Vagina (tissue), 2 donors: ENCODE measurements around the gene TMIGD3. TPM values are rescaled to one million over a fixed set of nuclear protein-coding genes. Genes with fewer than 3 reads are reported as not detected.

Experiments
- DNase-seq, 2 donors: peaks; one replicate each; pipeline ENCODE4 v3.0.0-alpha.2; 2017; ENCODE audit errors: extremely low spot score in 2 of 2
- H3K27ac ChIP-seq: fragments of 200-600 bp; sonication (generic); one replicate; pipeline ENCODE4 v1.5.1; 2019
- H3K27me3 ChIP-seq: fragments of 200-600 bp; sonication (generic); one replicate; pipeline ENCODE4 v1.5.1; 2019
- H3K36me3 ChIP-seq, 2 donors: fragments of 200-600 bp; sonication (generic); one replicate each; pipeline ENCODE4 v1.5.1; 2017 to 2019
- H3K4me1 ChIP-seq: fragments of 200-600 bp; sonication (generic); one replicate; pipeline ENCODE4 v1.5.1; 2019
- H3K4me3 ChIP-seq, 2 donors: fragments of 200-600 bp; sonication (generic); 1 replicate in 1 of 2; 2 replicates in 1 of 2; pipeline ENCODE4 v1.5.1; 2016 to 2019
- H3K9me3 ChIP-seq: fragments of 200-600 bp; sonication (generic); one replicate; pipeline ENCODE4 v1.5.1; 2019
- CTCF ChIP-seq, 3 experiments: fragments of 450-650 bp in 2 of 3; fragments of 200-600 bp in 1 of 3; sonication (generic) in 1 of 3; IDR thresholded peaks; one replicate each; pipeline ENCODE4 v1.5.1; 2017 to 2019; ENCODE audit warnings: antibody characterized with exemption in 3 of 3, mild to moderate bottlenecking in 2 of 3, moderate library complexity in 2 of 3
- POLR2A ChIP-seq, 2 donors: fragments of 450-650 bp; IDR thresholded peaks; one replicate each; pipeline ENCODE4 v1.6.1; 2017; ENCODE audit warnings: antibody characterized with exemption in 2 of 2, mild to moderate bottlenecking in 2 of 2, moderate library complexity in 2 of 2
- POLR2AphosphoS5 ChIP-seq, 2 donors: sonication (generic); formaldehyde crosslinking; IDR thresholded peaks; one replicate each; pipeline ENCODE4 v1.9.0; 2017; ENCODE audit warnings: antibody characterized with exemption in 2 of 2, mild to moderate bottlenecking in 2 of 2, low read depth in 1 of 2; ENCODE audit not compliant: insufficient read depth in 1 of 2
- intact Hi-C: fragments of 100-400 bp; cut with DNase I; formaldehyde crosslinking; loops from one replicate; pipeline ENCODE4 v1.15.1; 2023
- total RNA-seq: library from RNA; depleted of rRNA; stranded (reverse); fragments of >200 nt; gene quantifications from one replicate; pipeline ENCODE4 v1.2.3, GENCODE V29; 2016

The TMIGD3 gene
- total RNA-seq, 1 donor from 2014 or later: 2.9 TPM

DNA sequence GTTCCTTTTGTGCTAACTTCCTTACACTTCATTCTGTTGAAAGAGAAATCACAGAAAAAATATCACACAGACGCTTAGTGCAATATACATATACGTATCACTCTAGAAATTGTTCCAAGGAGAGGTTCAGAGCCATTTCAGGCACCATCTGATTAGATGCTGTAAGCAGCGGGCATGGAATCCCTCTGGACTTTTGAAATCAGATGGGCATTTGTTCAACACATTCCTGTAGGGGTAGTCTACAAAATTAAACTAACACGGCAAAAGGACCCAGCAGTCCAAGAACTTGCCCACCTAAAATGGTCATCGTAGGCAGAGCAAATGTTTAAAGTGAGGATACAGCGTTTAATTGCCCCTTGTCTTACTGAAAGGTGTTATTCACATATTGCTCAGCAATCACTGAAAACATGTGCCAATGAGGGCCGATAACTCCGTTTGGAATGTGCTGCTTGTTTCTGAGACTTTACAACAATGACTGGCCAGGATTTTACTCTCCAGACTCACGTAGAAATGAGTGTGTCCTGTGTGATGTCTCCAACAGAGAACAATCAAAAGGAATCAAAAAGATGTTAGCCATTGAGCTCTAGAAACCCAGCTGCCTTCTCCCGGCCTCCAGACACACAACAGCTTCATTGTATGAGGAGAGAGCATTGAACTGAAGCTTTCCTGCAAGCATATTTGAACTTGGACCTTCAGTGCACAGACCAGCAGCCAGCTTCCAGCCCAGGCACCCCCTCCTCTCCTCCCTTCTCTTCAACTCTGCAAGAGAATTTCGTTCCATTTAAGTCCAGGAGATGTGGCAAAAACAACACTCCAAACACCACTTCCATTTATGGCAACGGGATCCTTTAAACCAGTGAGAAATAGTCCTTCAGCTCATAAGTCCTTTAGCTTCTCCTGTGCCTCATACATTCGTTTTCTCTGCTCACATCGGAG is 32.1 kb upstream of the TMIGD3 start:
- intact Hi-C loops: no loop called here
- Histone ChIP-seq H3K27me3 (no peaks in the 10 kb centered on the region), H3K36me3 (no peaks in the 10 kb centered on the region), H3K9me3 (no peaks in the 10 kb centered on the region), H3K27ac (no peak overlapping the region), H3K4me1 (no peaks in the 10 kb centered on the region), H3K4me3 (no peak overlapping the region)
- DNase-seq: no peak
- no peak for TF ChIP-seq POLR2A (IDR thresholded peaks at IDR 0.05)
- TF ChIP-seq POLR2AphosphoS5 (IDR thresholded peaks at IDR 0.05; ENCODE audit: insufficient read depth in 1 of 2, low read depth in 1 of 2): peak in 1 of 2 donors; percentile 45
- TF ChIP-seq CTCF (IDR thresholded peaks at IDR 0.05): no peak

DNA sequence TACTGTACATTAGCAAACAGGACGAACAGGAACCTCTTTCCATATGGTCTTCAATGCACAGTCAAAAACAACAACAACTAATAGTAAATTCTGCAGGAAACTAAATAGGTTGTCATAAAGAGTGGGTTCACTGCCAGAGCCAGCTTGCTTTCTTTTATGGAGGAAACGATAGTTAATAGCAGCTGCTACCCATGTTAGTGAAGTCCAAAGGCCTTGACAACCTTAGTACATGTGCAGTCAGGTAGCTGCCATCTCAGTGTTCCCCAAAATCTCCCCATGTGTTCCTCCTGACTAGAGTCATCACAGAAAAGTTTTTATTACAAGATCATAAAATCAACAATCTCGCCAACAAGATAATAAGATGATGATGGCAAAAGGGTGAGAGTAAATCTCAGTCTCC is 16.6 kb upstream of the TMIGD3 start:
- Histone ChIP-seq H3K36me3 (no peaks in the 10 kb centered on the region), H3K27ac (no peak overlapping the region), H3K4me3 (no peak overlapping the region), H3K27me3 (no peaks in the 10 kb centered on the region), H3K9me3 (no peaks in the 10 kb centered on the region), H3K4me1 (peaks cover 22% of the 10 kb centered on the region)
- DNase-seq: no peak
- intact Hi-C loops: no loop called here
- TF ChIP-seq CTCF (IDR thresholded peaks at IDR 0.05): no peak
- TF ChIP-seq POLR2A (IDR thresholded peaks at IDR 0.05): no peak
- no peak for TF ChIP-seq POLR2AphosphoS5 (IDR thresholded peaks at IDR 0.05; ENCODE audit: insufficient read depth in 1 of 2, low read depth in 1 of 2)

GRCh38 chr1:111517469-111518225 is 14.2 kb upstream of the TMIGD3 start:
- H3K27me3 ChIP-seq: no peaks in the 10 kb centered on the region
- TF ChIP-seq CTCF (IDR thresholded peaks at IDR 0.05): no peak
- TF ChIP-seq POLR2A (IDR thresholded peaks at IDR 0.05): no peak
- no peak for TF ChIP-seq POLR2AphosphoS5 (IDR thresholded peaks at IDR 0.05; ENCODE audit: insufficient read depth in 1 of 2, low read depth in 1 of 2)
- H3K36me3 ChIP-seq: no peaks in the 10 kb centered on the region
- H3K27ac ChIP-seq: no peak overlapping the region
- H3K9me3 ChIP-seq: no peaks in the 10 kb centered on the region
- H3K4me1 ChIP-seq: peaks cover 36% of the 10 kb centered on the region
- intact Hi-C loops: loop anchor here (10.0 kb wide), 1 partner anchor 87 kb away; no protein-coding TSS in a partner anchor
- H3K4me3 ChIP-seq: no peak overlapping the region
- DNase-seq: no peak

GRCh38 chr1:111516005-111516535 is 12.6 kb upstream of the TMIGD3 start:
- H3K4me1 ChIP-seq: peaks cover 36% of the 10 kb centered on the region
- TF ChIP-seq POLR2AphosphoS5 (IDR thresholded peaks at IDR 0.05; ENCODE audit: insufficient read depth in 1 of 2, low read depth in 1 of 2) (peak in 1 of 2 donors; percentile 70), CTCF (IDR thresholded peaks at IDR 0.05) (no peak)
- H3K4me3 ChIP-seq: peak overlapping the region; percentile 33 to 45
- peak overlapping the region; percentile 67 for H3K27ac ChIP-seq
- no peaks in the 10 kb centered on the region for H3K27me3 ChIP-seq
- H3K36me3 ChIP-seq: no peaks in the 10 kb centered on the region
- no peaks in the 10 kb centered on the region for H3K9me3 ChIP-seq
- no peak for DNase-seq
- intact Hi-C loops: loop anchor here (10.0 kb wide), 1 partner anchor 89 kb away; no protein-coding TSS in a partner anchor
